Loucy (cell line): ENCODE results near the gene TRPV6.
A peak's percentile ranks its signal among the peaks of the same experiment; 100 is the strongest.

Experiments used
- H2AFZ ChIP-seq: fragments of 200-600 bp; sonication (generic); 2 replicates; pipeline ENCODE4 v1.6.0; 2016; ENCODE audit warnings: antibody characterized with exemption, mild to moderate bottlenecking, low read length, moderate library complexity
- H3F3A ChIP-seq: fragments of 200-600 bp; 2 replicates; pipeline ENCODE4 v1.6.0; 2016; ENCODE audit warnings: antibody characterized with exemption, low read depth, mild to moderate bottlenecking
- H3K27me3 ChIP-seq: fragments of 200-600 bp; sonication (generic); 2 replicates; pipeline ENCODE4 v1.6.1; 2014; ENCODE audit warnings: low read length, mild to moderate bottlenecking; ENCODE audit not compliant: insufficient read depth, poor library complexity, severe bottlenecking
- H3K36me3 ChIP-seq: fragments of 200-600 bp; sonication (generic); 2 replicates; pipeline ENCODE4 v1.6.1; 2016; ENCODE audit warnings: low read length; ENCODE audit not compliant: insufficient read depth
- H3K4me1 ChIP-seq: fragments of 200-600 bp; sonication (generic); 2 replicates; pipeline ENCODE4 v1.5.1; 2014; ENCODE audit warnings: low read length, mild to moderate bottlenecking; ENCODE audit not compliant: insufficient read depth, poor library complexity, severe bottlenecking
- H3K4me2 ChIP-seq: fragments of 200-600 bp; sonication (generic); 2 replicates; pipeline ENCODE4 v1.6.0; 2014; ENCODE audit warnings: antibody characterized with exemption, low read length, low read depth, mild to moderate bottlenecking; ENCODE audit not compliant: poor library complexity, severe bottlenecking
- H3K4me3 ChIP-seq: fragments of 200-600 bp; sonication (generic); 2 replicates; pipeline ENCODE4 v1.5.1; 2014; ENCODE audit warnings: low read length, mild to moderate bottlenecking, mixed read lengths; ENCODE audit not compliant: poor library complexity, severe bottlenecking
- H3K79me2 ChIP-seq: fragments of 200-600 bp; sonication (generic); 2 replicates; pipeline ENCODE4 v1.6.1; 2014; ENCODE audit warnings: low read length; ENCODE audit not compliant: insufficient read depth
- H3K9ac ChIP-seq: fragments of 200-600 bp; sonication (generic); 2 replicates; pipeline ENCODE4 v1.6.0; 2014; ENCODE audit warnings: mild to moderate bottlenecking, low read depth, low read length, moderate library complexity; ENCODE audit not compliant: poor library complexity, severe bottlenecking
- H3K9me2 ChIP-seq: fragments of 200-600 bp; sonication (generic); replicated peaks from 2 replicates; pipeline ENCODE4 v1.6.1; 2016; ENCODE audit warnings: low read depth, low read length, mixed read lengths
- H3K9me3 ChIP-seq: fragments of 200-600 bp; sonication (generic); 2 replicates; pipeline ENCODE4 v1.6.1; 2014; ENCODE audit warnings: mild to moderate bottlenecking, antibody characterized with exemption, low read length, low read depth; ENCODE audit not compliant: insufficient read depth
- H4K20me1 ChIP-seq: fragments of 200-600 bp; sonication (generic); 2 replicates; pipeline ENCODE4 v1.6.0; 2014; ENCODE audit warnings: antibody characterized with exemption, low read length, mild to moderate bottlenecking; ENCODE audit not compliant: insufficient read depth, poor library complexity, severe bottlenecking
- EZH2phosphoT487 ChIP-seq: fragments of 200-600 bp; IDR thresholded peaks from 2 replicates; pipeline ENCODE4 v1.6.1; 2018; ENCODE audit warnings: antibody characterized with exemption, mild to moderate bottlenecking, moderate library complexity, borderline replicate concordance
- TF ChIP-seq, protein P1 (sequence below): fragments of 200-600 bp; sonication (generic); conservative IDR thresholded peaks from 2 replicates; pipeline ENCODE4 v1.5.1; 2014; ENCODE audit warnings: mild to moderate bottlenecking, antibody characterized with exemption, low read length

The TRPV6 gene

GRCh38 chr7:142855114-142855743 lies 30.3 kb downstream of the TRPV6 start:
- H3K36me3 ChIP-seq, result no peaks in the 10 kb centered on the region
- 0 out of 2 replicates have a peak, but pooled peaks cover 3% of the 10 kb centered on the region for H3F3A ChIP-seq
- H3K27me3 ChIP-seq, result no peaks in the 10 kb centered on the region
- peak overlapping the region; percentile 98 for H3K9ac ChIP-seq
- peak overlapping the region; percentile 79 for H2AFZ ChIP-seq
- H3K9me2 ChIP-seq, result no peaks in the 10 kb centered on the region
- no peak for TF ChIP-seq EZH2phosphoT487
- TF ChIP-seq, protein P1, sequence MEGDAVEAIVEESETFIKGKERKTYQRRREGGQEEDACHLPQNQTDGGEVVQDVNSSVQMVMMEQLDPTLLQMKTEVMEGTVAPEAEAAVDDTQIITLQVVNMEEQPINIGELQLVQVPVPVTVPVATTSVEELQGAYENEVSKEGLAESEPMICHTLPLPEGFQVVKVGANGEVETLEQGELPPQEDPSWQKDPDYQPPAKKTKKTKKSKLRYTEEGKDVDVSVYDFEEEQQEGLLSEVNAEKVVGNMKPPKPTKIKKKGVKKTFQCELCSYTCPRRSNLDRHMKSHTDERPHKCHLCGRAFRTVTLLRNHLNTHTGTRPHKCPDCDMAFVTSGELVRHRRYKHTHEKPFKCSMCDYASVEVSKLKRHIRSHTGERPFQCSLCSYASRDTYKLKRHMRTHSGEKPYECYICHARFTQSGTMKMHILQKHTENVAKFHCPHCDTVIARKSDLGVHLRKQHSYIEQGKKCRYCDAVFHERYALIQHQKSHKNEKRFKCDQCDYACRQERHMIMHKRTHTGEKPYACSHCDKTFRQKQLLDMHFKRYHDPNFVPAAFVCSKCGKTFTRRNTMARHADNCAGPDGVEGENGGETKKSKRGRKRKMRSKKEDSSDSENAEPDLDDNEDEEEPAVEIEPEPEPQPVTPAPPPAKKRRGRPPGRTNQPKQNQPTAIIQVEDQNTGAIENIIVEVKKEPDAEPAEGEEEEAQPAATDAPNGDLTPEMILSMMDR, result peak; percentile 21
- H3K4me3 ChIP-seq, result peak overlapping the region; percentile 91
- H3K4me1 ChIP-seq, result peaks cover 60% of the 10 kb centered on the region
- H3K4me2 ChIP-seq, result peak overlapping the region; percentile 99
- no peaks in the 10 kb centered on the region for H3K9me3 ChIP-seq
- H3K79me2 ChIP-seq, result peaks cover 47% of the 10 kb centered on the region
- H4K20me1 ChIP-seq, result peaks cover 6% of the 10 kb centered on the region

GRCh38 chr7:142854372-142855113 lies 31.0 kb downstream of the TRPV6 start, which contains the start of gene EPHB6:
TSS of gene EPHB6 (plus strand) at chr7:142855076. CDS start at chr7:142863228, 8,152 bp downstream.
- peaks cover 53% of the 10 kb centered on the region for H3K4me1 ChIP-seq
- H3K79me2 ChIP-seq, result peaks cover 40% of the 10 kb centered on the region
- peak within 1 kb of the TSS; percentile 84 for H2AFZ ChIP-seq
- no peaks in the 10 kb centered on the region for H3K9me2 ChIP-seq
- peak within 1 kb of the TSS; percentile 99 for H3K4me2 ChIP-seq
- H3K27me3 ChIP-seq, result no peaks in the 10 kb centered on the region
- no peaks in the 10 kb centered on the region for H3K36me3 ChIP-seq
- peak within 1 kb of the TSS; percentile 98 for H3K9ac ChIP-seq
- 0 out of 2 replicates have a peak, but pooled peaks cover 3% of the 10 kb centered on the region for H3F3A ChIP-seq
- peaks cover 6% of the 10 kb centered on the region for H4K20me1 ChIP-seq
- no peaks in the 10 kb centered on the region for H3K9me3 ChIP-seq
- TF ChIP-seq EZH2phosphoT487, result no peak
- TF ChIP-seq, protein P1, result no peak
- peak within 1 kb of the TSS; percentile 91 for H3K4me3 ChIP-seq

DNA sequence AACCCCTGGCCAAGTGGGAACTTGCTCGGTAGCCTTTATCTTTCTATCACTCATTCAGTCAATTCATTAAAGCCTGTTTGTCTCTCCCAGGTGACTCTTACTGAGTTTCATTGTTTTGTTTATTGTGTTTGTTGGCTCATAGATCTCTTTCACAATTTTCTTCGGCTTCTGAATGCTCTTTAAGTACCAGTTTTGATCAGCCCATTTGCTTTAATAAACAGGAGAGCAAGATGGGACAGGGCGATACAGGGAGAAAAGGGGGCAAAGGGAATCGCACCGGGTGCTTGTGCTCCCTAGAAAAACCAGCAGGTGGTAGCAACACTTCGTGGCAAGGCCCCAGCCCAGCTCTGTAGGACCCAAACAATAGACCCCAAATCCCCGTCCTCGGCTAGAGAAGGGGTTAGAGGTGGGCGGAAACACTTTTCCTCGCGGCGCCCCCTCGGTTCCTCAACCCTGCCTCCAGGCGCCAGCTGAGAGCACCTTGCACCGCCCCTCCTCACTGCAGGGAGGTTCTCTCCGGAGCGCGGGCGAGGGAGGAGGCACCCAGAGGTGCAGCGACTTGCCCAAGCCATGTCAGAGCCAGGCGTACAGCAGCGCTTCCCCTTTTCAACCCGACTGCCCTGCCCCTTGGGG lies 31.7 kb downstream of the TRPV6 start:
- peak overlapping the region; percentile 84 for H2AFZ ChIP-seq
- no peak for TF ChIP-seq EZH2phosphoT487
- TF ChIP-seq, protein P1, result peak; percentile 86
- peaks cover 48% of the 10 kb centered on the region for H3K4me1 ChIP-seq
- H3K9me2 ChIP-seq, result no peaks in the 10 kb centered on the region
- peaks cover 34% of the 10 kb centered on the region for H3K79me2 ChIP-seq
- H3K4me2 ChIP-seq, result peak overlapping the region; percentile 99
- H3K9me3 ChIP-seq, result no peaks in the 10 kb centered on the region
- no peaks in the 10 kb centered on the region for H3K36me3 ChIP-seq
- 0 out of 2 replicates have a peak, but pooled peaks cover 3% of the 10 kb centered on the region for H3F3A ChIP-seq
- H3K9ac ChIP-seq, result peak overlapping the region; percentile 98
- no peaks in the 10 kb centered on the region for H3K27me3 ChIP-seq
- H4K20me1 ChIP-seq, result peaks cover 6% of the 10 kb centered on the region
- H3K4me3 ChIP-seq, result peak overlapping the region; percentile 91
